Measurements from ENCODE around the gene PLA2G4D. TPM values are rescaled to one million over a fixed set of nuclear protein-coding genes. Genes with fewer than 3 reads are reported as not detected.
A peak's percentile ranks its signal among the peaks of the same experiment; 100 is the strongest.

PLA2G4D gene
- total and polyA plus RNA-seq, 12 donors = not detected

DNA sequence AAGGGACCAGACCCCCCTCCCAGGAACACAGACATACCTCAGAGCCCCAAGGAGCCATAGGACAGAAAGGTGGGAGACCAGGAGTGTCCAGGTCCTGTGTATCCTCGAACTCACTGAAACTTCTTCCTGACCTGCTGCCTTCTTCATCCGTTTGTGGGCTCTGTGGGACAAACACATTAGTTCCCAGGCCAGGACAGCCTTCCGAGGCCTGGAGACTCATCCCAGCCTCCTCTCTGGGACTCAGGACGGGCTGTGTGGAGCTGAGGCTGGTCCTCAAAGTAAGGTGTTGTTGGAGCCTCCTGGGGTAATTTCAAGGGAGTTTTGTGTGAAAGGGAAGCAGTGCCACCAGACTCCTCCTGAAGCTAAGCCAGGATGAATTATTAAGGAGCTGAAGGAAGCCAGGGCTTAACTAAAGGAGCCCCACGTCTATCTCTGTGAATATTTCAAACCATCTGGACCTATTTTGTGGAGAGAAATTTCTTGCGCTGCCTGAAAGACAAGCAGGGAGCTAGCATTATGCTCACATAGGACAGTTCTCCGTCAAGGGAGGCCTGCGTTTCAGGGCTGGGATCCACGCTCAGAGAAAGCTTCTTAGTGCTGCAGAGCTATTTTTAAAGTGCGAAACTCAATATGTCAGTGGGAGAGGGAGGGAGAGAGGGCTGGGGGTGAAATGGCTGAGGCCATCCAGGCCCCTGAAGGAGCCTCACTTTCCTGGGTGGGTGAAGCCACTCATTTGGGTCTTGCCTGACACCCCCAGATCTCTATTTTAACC lies 43.7 kb downstream of the PLA2G4D start:
- peaks cover 0 to 4% (median 0%) of the 10 kb centered on the region in 7 donors for H3K27me3 ChIP-seq
- ATAC-seq (peak; percentile 55 to 89 (median 77)), DNase-seq (no peak)
- H3K4me1 ChIP-seq = peaks cover 0 to 24% (median 6%) of the 10 kb centered on the region in 9 donors
- peak overlapping the region in 9 of 10 donors; percentile 36 to 75 (median 69) for H3K27ac ChIP-seq
- H3K4me3 ChIP-seq = no peak overlapping the region
- TF ChIP-seq, protein P1, sequence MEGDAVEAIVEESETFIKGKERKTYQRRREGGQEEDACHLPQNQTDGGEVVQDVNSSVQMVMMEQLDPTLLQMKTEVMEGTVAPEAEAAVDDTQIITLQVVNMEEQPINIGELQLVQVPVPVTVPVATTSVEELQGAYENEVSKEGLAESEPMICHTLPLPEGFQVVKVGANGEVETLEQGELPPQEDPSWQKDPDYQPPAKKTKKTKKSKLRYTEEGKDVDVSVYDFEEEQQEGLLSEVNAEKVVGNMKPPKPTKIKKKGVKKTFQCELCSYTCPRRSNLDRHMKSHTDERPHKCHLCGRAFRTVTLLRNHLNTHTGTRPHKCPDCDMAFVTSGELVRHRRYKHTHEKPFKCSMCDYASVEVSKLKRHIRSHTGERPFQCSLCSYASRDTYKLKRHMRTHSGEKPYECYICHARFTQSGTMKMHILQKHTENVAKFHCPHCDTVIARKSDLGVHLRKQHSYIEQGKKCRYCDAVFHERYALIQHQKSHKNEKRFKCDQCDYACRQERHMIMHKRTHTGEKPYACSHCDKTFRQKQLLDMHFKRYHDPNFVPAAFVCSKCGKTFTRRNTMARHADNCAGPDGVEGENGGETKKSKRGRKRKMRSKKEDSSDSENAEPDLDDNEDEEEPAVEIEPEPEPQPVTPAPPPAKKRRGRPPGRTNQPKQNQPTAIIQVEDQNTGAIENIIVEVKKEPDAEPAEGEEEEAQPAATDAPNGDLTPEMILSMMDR (IDR thresholded peaks at IDR 0.05) = no peak
- no peaks in the 10 kb centered on the region for H3K36me3 ChIP-seq
- WGBS, 2 donors = 64 to 67% methylated on average over 10 of the region's 10 CpGs
- intact Hi-C loops (cut with DNase I) = loop anchor here in 3 of 10 donors (5.0 to 10.0 kb wide), 3 partner anchors 33 to 146 kb away; no protein-coding TSS in a partner anchor
- no peaks in the 10 kb centered on the region for H3K9me3 ChIP-seq

DNA sequence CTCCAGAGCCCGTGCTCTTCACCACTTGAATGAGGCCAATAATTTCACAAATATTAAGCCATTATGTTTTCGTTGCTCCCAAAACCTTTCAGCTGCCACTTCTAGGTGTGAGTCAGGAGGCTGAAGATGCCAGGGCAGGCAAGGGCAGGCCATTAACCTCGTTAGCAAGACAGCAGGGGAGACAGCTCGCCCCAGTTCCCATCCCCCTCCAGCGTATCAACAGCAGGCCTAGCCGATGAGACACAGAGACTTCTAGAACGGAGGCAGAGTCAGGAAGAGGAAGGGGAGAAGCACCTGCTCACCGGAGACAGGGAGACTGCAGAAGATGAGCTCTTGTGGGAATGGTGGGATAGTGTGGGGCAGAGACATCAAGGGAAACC lies 45.6 kb downstream of the PLA2G4D start:
- H3K36me3 ChIP-seq = no peaks in the 10 kb centered on the region
- no peak for DNase-seq
- H3K9me3 ChIP-seq = no peaks in the 10 kb centered on the region
- H3K27me3 ChIP-seq = no peaks in the 10 kb centered on the region
- 70 to 76% methylated on average over 8 of the region's 8 CpGs for WGBS, 2 donors
- no peak overlapping the region for H3K27ac ChIP-seq
- intact Hi-C loops (cut with DNase I) = no loop called here
- TF ChIP-seq, protein P1 (IDR thresholded peaks at IDR 0.05) = no peak
- no peak for ATAC-seq
- no peak overlapping the region for H3K4me3 ChIP-seq
- H3K4me1 ChIP-seq = peaks cover 0 to 24% (median 6%) of the 10 kb centered on the region in 9 donors

DNA sequence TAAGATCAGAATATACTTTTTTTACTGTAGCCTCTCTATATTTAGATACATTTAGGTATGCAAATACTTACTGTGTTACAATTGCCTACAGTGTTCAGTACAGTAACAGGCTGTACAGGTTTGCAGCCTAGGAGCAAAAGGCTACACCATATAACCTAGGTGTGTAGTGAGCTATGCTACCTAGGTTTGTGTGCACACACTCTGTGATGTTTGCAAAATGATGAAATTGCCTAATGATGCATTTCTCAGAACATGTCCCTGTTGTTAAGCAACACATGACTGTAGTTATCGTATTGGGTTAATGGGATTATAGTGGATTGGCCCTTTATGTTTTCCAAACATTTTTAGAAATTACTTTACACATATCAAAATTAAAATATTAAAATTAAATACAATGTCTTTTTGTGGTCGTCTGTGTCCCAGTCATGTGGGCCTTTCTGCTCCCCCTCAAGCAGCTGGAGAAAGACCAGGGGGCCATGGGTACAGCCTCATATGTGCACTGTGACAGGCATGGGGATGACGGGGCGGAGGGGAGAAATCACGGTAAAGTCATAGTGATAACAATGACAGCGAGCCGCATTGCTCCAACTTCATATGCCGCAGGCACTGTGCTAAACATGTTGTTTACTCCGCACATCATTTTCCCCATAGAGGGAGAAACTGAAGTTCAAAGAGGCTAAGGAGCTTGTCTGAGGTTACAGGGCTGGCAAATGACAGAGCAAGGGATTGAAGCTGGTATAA lies 46.1 kb downstream of the PLA2G4D start:
- 89 to 90% methylated on average over 9 of the region's 9 CpGs for WGBS, 2 donors
- Histone ChIP-seq H3K9me3 (no peaks in the 10 kb centered on the region), H3K4me1 (peaks cover 0 to 20% (median 6%) of the 10 kb centered on the region in 9 donors), H3K27ac (no peak overlapping the region), H3K27me3 (peaks cover 0 to under 1% (median 0%) of the 10 kb centered on the region in 7 donors), H3K36me3 (no peaks in the 10 kb centered on the region), H3K4me3 (no peak overlapping the region)
- TF ChIP-seq, protein P1 (IDR thresholded peaks at IDR 0.05) = no peak
- ATAC-seq = no peak
- no peak for DNase-seq
- intact Hi-C loops (cut with DNase I) = no loop called here

DNA sequence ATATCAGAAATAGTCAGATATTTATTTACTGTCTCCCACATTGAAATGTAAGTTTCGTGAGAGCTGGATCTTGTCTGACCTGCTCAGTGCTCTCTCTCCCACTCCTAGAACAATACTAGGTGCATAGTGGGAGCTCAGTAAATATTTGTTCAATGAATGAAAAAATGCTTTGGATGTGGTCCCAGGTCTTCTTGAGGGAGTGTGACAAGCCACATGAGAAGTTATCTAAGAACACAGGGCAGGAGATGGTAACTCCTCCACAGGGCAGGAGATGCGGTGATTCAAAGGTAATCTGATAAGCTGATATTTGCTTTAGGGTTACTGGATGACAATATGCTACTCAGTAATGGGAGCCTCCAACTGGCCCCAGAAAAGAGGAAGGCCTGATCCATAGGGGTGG lies 47.8 kb downstream of the PLA2G4D start:
- peaks cover 0 to 16% (median 6%) of the 10 kb centered on the region in 9 donors for H3K4me1 ChIP-seq
- H3K36me3 ChIP-seq = no peaks in the 10 kb centered on the region
- intact Hi-C loops (cut with DNase I) = no loop called here
- peaks cover 0 to 7% (median 0%) of the 10 kb centered on the region in 7 donors for H3K27me3 ChIP-seq
- ATAC-seq = no peak
- WGBS, 2 donors = 97 to 100% methylated on average over 2 of the region's 2 CpGs
- no peak for DNase-seq
- TF ChIP-seq, protein P1 (IDR thresholded peaks at IDR 0.05) = no peak
- no peak overlapping the region for H3K27ac ChIP-seq
- H3K9me3 ChIP-seq = no peaks in the 10 kb centered on the region
- H3K4me3 ChIP-seq = no peak overlapping the region

Measured in heart right ventricle (tissue), 16 donors.